OCI-M2 (cell line): ENCODE data around the gene C2orf92.
"Not testable (repeated sequence)": the region's sequence is repeated elsewhere in the genome, so short reads cannot be mapped to it uniquely, and the experiment has no call there.

ENCODE experiments used
- DNase-seq: peaks from one replicate; lab custom pipeline; 2025; ENCODE audit not compliant: unreplicated experiment; lab: John Stamatoyannopoulos, UW

C2orf92 gene

DNA sequence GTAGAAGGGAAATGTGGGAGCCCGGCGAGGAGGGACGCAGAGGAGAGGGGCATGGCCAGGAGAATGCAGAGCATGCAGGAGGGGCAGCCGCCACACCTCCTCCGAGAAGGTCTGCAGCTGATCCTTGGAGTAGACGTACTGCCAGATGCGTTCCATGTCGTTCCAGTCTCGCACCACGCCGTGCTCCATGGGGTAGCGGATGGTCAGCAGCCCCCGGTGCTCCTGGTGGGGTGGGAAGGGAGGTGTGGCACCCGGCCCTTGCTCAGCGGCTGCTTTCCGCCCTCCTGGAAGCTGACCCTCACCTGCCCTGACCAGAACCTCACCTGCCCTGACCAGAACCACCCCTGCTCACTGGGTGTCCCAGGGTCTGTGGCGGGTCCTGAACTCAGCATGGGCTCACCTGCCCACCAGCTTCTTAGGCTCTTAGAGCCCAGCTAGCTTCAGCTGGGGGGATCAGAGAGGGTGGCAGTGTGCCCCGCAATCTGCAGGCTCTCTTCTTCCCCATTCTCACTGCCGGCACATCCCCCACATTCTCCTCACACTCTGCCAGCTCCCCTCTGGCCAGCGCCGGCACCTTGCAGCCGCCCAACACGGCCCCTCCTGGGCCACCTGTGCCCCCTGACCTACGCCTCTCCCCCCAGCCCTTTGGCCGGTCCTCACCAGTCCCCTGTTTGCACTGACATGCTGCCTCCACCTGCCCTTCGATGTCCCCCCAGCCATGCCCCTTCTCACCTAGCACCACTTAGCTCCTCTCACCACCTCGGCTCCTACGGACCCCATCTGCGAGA, 10.1 kb upstream of the C2orf92 start:
- no peak for DNase-seq

DNA sequence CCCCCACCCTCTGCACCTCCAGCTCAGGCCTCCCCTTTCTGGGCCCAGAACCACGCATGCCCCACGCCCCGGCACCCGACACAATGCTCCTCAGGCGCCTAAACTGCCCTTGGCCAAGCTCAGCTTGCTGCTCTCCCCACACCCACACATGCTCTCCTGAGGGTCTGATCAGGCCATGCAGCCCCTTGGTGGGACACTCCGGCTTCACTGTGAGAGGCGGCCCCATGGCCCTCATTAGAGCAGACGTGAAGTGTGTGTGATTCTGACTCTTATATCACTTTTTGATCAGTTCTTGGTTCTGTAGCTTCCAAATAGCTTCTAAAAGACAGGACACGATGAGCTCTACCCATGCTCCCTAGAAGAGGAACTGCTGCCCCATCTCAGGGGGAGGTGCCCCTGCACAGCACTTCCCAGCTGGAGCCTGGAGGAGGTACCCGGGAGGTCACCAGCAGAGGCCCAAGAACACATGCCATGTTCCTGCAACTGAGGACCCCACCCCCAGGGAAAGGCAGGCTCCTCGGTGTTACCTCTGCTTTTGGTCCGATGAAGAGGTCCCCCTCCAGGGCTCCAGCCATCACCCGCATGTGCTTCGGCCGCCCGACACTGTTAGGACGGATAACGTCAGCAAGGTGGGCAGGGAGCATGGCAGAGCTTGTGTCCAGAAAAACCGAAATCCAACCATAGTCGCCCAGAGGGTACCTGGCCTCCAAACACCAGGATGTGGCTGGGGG, 9.3 kb upstream of the C2orf92 start:
- DNase-seq, result no peak

DNA sequence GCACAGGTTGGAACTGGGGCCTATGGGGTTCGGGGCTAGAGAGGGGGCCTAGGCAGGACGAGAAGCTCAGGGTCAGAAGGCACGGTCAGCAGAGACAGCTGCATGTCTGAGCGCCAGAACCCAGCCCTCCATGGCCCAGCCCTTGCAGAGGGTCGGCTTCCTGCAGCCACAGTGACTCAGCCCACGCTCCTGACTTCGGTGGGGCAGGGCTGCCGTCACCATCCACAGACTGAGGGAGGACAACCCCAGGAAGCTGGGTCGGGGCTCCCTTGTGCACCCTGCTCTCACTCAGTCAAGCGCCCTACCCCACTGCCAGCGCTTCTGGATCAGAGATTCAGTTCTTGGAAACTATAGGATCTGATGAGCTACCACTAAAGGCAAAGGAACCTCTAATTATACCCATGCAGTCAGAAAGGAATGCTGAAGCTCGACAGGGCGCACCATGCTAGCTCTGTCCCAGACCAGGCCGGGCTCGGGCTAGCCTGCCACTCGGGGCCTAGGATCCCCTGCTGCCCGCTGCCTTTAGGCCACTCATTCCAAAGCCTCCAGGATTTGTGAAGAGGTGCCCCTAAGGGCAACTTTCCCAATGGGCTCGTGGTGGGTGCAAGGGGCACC, 8.6 kb upstream of the C2orf92 start:
- no peak for DNase-seq

DNA sequence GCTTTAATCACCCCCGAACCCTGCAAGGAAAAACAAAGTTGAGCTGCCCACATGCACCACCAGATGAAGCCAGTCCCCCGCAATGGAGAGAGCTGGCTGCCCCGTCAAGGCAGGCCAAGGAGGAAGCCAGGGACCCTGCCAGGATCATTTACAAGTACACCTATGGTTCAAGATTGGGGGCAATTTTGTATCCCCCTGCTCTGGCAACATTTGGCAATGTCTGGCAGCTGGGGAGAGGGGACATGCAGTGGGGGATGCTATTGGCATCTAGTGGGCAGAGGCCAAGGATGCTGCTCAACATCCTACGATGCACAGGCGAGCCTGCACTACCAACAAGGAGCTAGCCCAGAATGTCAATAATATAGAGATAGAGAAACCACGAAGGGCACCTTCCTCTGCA, 7.6 kb upstream of the C2orf92 start:
- DNase-seq, result no peak

DNA sequence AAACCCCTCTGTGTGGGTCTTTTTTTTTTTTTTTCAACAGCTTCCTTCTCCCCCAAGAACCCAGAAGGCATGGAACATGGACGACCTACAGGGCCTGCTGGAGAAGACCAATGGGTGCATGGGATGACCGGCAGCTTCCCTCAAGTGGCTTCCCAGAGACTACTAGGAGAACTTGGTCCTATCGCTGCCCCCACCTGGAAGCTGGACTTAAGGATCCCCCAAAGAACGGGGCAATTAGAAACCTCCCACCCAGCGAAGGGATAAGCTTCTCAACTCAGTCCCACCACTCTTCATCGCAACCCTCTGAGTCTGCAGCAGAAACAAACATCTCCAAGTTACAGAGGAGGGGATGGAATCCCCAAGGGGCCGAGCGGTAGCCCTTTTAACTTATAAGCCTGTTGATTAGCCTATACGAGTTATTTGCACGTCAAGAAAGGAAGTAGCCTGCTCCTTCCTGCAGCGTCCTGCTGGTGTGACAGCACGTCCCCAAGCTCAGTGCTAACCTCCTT, 7.1 kb upstream of the C2orf92 start:
- DNase-seq, result no peak

DNA sequence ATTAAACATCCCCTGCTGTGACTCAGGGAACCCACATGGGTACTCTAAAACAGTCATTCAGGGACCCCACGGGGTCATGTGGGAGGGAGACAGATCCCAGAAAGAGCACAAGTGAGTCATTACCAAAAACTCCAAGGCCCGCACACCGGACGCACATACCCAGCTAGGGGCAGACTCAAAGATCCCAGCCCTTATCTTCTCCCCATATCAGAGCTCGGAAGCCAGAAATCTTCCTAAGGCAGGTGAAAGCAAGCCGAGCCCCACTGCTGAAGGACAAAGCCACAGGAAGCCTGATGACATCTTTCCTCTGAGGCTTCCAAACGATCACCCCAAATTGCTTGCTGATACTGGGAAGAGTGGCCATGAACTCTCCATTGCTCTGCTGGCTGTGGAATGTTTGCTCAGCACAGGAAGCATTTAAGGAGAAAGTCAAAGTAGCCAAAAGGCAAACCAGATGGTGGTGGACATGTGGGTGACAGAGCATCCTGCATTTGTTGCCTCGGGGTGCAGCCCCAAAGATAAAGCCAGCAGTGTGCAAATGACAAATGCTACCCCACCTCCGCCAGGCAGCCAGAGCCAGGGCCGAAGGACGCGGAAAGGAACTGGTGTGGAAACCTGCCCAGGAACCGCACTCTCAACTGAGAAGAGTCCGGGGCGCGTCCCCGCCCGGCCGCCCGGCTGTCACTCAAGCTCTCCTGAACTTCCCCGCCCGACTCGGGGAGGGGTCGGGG, 6.5 kb upstream of the C2orf92 start:
- no peak for DNase-seq

DNA sequence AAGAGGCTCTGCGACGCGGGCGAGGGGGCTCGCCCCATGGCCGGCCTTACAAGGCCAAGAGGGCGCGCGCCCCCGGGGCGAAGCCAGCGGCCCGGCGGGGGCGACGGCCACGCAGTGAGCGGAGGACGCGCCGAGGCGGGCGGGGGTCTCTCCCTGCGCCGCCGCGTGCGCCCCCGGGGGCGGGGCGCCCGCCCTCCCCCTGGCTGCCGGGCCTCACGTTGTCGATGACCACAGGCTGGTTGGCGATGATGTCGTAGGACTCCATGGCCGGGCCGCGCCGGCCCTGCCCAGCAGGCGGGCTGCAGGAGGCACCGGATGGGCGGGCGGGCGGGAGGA, 5.9 kb upstream of the C2orf92 start:
- DNase-seq, result no peak

DNA sequence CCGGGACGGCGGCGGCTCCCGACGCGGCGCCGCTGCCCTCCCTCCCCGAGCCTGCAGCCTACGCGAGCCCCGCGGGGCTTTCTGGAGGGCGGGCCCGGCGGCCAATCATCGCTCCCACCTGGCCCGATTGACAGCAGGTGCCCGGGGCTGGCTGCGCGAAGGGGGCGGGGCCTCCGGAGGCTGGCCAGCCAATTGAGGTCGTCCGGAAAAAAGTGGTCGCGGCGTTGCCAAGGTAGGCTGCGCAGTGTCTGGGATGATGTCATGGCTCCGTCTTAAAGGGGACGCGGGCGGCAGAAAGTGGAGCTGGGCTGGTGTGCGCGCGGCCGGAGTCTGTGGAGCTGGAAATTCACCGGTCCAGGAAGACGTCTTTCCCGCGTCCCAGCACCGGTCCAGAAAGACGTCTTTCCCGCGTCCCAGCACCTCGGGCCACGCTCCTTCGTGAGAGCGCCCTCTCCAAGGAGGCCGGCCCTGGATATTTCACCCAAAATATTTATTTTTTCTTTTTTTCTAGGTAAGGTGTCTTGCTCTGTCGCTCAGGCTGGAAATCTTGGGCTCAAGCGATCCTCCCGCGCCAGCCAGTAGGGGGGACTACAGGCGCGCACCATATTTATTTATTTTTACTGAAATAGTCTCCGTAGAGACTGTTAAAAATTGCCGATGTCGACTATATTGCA, 5.4 kb upstream of the C2orf92 start, which contains the start of gene ACTR1B:
TSS of gene ACTR1B (minus strand) at position 83 of the 674 bp plus-strand sequence. CDS start 154 bp downstream, outside the sequence.
- DNase-seq, result peak; percentile 61

DNA sequence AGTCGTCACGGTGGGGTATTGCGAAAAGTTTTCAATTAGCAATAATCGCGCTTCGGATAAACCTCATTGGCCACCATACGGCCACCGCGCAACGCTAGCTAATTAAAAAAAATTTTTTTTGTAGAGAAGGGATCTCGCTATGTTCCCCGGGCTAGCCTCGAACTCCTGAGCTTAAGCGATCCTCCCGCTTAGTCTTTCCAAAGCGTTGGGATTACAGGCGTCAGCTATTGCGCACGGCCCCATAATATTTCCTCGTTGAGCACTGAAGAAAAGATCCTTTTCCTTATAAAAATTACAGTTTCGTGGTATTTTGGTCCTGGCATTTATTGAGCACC, 4.9 kb upstream of the C2orf92 start:
- no peak for DNase-seq

DNA sequence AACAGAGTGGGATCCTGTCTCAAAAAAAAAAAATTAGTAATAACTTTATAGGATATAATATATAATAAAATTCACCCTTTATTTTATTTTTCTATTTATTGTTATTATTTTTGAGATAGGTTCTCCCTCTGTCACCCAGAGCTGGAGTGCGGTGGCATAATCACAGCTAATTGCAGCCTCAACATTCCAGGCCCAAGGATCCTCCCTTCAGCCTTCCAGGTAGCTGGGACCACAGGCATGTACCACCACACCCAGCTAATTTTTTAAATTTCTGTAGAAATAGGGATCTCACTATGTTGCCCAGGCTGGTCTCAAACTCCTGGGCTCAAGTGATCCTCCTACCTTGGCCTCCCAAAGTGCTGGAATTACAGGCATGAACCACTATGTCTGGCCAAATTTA, 958 bp downstream of the C2orf92 start:
- no peak for DNase-seq

DNA sequence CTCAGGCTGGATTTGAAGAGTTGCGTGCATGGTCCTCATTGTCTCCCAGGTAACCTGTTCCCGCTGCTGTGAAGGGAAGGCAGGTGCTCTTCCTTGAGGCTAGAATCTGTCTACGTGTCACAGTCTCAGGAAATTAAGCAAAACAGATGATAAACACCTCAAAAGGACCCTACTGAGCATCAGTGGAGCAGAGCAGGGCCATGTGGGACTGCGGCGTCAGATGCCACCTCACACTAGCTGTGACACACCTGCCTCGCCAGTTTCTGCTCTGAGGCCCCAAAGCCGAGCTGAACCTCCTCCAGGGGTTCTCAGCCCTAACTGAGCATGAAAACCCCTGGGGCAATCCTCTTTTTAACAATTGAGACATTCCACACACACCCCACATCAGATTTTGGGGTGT, 2.0 kb downstream of the C2orf92 start:
- DNase-seq, result no peak

DNA sequence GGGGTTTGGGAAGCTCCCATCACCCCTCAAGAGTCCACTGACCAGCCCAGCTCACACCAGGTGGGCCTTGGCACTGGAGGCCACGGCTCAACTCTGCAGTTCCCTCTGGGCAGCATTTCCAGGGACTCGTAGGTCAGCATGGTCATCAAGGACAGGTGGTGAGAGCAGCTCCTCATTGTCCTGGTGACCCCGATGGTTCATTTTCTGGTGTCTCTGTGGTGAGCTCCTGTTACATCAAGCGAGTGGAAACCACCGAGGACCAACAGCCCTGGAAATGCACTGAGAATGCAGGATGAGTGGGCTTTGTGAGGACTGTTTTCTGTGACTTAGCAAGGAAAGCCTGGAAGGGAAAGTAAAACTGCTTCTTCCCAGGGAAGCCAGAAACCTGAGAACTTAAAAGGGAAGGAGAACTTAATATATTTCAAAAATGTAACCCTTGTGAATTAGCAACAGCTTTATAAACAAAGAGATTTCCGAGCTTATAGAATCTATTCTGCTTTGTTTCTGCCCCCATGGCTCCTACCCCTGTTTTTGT, 3.2 kb downstream of the C2orf92 start:
- not testable (repeated sequence) for DNase-seq

DNA sequence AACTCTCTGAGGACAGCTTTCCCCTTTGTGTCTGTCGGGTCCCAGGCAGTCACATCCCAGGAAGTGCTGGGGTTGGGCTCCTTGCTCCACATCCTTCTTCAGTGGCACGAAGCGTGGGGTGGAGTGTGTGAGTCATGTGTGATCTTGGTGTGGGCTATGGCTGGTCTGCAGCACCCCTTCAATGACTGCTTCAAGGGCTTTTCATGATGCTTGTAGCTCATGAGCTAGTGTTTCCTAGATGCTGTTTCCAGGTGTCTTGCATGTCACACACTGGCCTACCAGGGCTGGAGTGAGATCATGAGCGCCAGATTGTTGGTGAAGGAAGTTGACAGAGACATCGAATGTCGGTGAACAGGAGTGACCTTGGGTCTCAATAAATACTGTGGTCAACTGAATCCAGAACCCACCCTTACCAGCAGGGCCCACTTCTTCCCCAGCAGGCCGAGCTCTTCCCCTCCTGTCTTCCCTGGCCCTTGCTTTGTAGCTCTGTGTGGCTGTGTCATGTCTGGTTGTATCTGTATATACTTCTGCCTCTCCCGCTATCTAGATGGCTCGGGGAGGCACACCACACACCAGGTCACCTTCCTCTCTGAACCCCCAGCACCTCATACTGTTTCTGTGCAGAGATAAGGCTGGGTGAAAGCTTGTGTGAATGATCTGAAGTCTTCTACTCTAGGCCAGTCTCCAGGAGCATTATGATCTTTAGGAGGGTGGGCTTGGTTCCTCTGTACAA, 3.8 kb downstream of the C2orf92 start:
- no peak for DNase-seq

DNA sequence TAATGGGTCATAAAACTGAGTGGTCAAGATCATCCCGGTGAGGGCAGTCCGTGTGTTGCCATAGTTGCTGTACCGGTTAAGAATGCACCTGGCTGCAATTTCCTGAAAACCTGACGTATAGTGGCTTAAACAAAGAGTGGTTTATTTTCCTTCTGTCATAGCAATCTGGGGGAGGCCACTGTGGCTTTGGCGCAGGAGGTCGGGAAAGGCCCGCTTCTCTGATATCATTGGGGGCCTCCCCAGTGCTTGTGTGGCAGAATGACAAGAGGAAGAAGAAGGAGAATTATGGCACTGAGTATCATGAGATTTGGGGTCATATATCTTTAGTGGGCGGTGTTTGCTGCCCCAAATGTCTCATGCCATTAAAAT, 4.4 kb downstream of the C2orf92 start:
- DNase-seq, result no peak

DNA sequence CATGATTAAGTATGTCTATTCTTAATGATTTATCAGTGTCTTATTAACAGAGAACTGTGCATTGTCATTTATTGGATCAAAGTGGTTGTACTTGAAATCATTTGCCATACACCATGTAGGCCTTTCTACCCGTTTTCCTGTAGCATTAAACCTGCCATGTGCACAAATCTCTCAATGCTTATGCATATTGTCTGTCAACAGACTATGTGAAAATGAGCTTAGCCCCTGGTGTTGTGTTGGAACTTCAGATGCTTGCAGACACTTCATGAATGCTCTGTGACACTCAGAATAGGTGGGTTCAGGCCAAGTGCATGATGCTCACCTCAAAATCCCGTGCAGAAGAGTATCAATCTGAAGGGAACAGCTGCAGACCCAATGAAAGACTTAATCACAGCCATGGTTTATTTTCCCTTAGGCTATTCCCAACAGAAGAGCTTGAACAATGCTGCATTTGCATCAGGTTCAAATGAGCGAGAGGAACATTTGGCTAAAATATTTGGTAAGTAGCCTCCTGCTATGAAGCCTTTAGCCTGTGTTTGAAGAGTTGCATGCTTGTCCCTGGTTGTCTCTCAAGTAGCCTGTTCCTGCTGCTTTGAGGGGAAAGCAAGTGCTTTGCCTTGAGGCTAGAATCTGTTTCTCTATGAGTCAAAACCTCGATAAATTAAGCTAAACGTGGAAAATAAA, 6.1 kb downstream of the C2orf92 start:
- DNase-seq, result no peak

DNA sequence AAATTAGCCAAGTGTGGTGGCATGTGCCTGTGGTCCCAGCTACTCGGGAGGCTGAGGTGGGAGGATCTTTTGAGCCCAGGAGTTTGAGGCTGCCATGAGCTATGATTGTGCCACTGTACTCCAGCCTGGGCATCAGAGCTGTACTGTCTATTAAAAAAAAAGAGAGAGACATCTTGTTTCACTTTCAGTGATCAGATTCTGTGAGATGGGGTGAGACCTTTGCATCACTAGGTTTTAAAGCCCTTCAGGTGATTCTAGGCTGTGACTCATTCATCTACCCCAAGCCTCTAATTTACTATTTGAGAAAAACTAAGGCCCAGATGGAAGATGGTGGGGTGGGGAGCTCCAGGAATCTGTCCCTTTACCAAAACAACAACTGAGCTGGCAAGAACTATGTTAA, 7.1 kb downstream of the C2orf92 start:
- DNase-seq, result no peak

DNA sequence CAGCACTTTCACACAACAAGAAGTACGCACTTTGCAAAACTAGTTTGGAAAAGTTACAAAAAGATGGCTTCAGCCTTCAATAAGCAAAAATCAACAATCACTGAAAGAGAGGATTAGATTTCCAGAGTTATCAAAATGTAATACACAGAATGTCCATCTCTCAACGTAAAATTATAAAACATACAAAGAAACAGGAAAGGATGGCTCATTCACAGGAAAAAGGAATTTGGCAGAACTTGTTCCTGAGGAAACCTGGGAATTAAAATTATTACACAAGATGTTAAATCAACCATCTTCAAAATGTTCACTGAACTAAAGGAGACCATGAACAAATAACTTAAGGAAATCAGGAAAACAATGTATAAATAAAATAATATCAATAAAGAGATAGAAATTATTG, 8.0 kb downstream of the C2orf92 start:
- DNase-seq, result no peak

DNA sequence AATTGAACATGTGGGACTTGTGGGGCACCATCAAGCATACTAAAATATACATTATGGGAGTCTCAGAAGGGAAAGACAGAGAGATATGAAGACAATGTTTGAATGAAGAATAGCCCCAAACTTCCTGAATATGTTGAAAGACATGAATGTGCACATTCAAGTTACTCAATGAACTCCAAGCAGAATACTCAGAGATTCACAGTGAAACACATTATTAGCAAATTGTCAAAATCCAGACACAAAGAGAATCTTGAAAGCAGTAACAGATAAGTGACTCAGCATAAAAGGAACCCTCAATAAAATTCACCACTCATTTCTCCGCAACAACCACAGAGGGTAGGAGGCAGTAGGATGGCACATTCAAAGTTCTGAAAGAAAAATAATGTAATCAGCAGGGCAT, 8.8 kb downstream of the C2orf92 start:
- no peak for DNase-seq

DNA sequence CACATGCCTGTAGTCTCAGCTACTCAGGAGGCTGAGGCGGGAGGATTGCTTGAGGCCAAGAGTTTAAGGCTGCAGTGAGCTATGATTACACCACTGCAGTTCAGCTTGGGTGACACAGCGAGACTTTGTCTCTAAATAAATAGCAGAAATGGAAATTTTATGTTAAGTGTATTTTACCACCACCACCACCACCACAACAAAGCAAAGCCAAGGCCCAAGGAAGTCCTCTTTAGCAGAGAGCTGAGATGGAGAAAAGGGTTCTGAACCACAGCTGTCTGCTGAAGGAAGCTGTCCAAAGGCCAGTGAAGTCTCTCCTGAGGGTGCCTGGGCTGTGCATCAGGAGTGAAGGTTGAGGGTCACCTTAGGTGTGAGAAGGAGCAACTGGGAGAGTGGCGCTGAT, 17.7 kb downstream of the C2orf92 start:
- not testable (repeated sequence) for DNase-seq
